Measurements from ENCODE around the gene PGS1.

PGS1 gene

GRCh38 chr17:78359997-78360370, 18.5 kb upstream of the PGS1 start, which contains the start of gene SOCS3:
Gene SOCS3, minus strand, starts transcription at chr17:78360077. Its CDS starts 982 bp downstream, at chr17:78359095.
- peak within 1 kb of the TSS; percentile 67 for H3K4me3 ChIP-seq (ENCODE audit: low read length)
- peaks cover 44% of the 10 kb centered on the region for H3K4me1 ChIP-seq (ENCODE audit: control insufficient read depth, insufficient read depth, low read length)
- peaks cover 11% of the 10 kb centered on the region for H3K36me3 ChIP-seq (ENCODE audit: control insufficient read depth, insufficient read depth, low read length)
- peaks cover 9% of the 10 kb centered on the region for H3K27me3 ChIP-seq (ENCODE audit: control insufficient read depth, insufficient read depth, low read length)
- peak within 1 kb of the TSS; percentile 79 for H3K9ac ChIP-seq (ENCODE audit: low read length)
- no peaks in the 10 kb centered on the region for H3K9me3 ChIP-seq (ENCODE audit: control insufficient read depth, low read length)

- peaks cover 38% of the 10 kb centered on the region for H3K4me1 ChIP-seq (ENCODE audit: control insufficient read depth, insufficient read depth, low read length)
- peak overlapping the region; percentile 77 for H3K9ac ChIP-seq (ENCODE audit: low read length)
Observed at GRCh38 chr17:78360371-78361224, 17.9 kb upstream of the PGS1 start.

GRCh38 chr17:78361225-78361701, 17.2 kb upstream of the PGS1 start:
- Histone ChIP-seq H3K9me3 (ENCODE audit: control insufficient read depth, low read length) (no peaks in the 10 kb centered on the region), H3K4me1 (ENCODE audit: control insufficient read depth, insufficient read depth, low read length) (peaks cover 31% of the 10 kb centered on the region), H3K36me3 (ENCODE audit: control insufficient read depth, insufficient read depth, low read length) (peaks cover 11% of the 10 kb centered on the region), H3K9ac (ENCODE audit: low read length) (peak overlapping the region; percentile 77), H3K27me3 (ENCODE audit: control insufficient read depth, insufficient read depth, low read length) (peaks cover 14% of the 10 kb centered on the region), H3K4me3 (ENCODE audit: low read length) (no peak overlapping the region)

More at GRCh38 chr17:78360371-78361224, 17.9 kb upstream of the PGS1 start:
- peak overlapping the region; percentile 67 for H3K4me3 ChIP-seq (ENCODE audit: low read length)
- peaks cover 12% of the 10 kb centered on the region for H3K27me3 ChIP-seq (ENCODE audit: control insufficient read depth, insufficient read depth, low read length)
- no peaks in the 10 kb centered on the region for H3K9me3 ChIP-seq (ENCODE audit: control insufficient read depth, low read length)
- H3K36me3 ChIP-seq (ENCODE audit: control insufficient read depth, insufficient read depth, low read length) = peaks cover 11% of the 10 kb centered on the region

GRCh38 chr17:78362232-78362631, 16.2 kb upstream of the PGS1 start:
- H3K4me1 ChIP-seq (ENCODE audit: control insufficient read depth, insufficient read depth, low read length) = peaks cover 24% of the 10 kb centered on the region
- H3K27me3 ChIP-seq (ENCODE audit: control insufficient read depth, insufficient read depth, low read length) = peaks cover 18% of the 10 kb centered on the region
- H3K4me3 ChIP-seq (ENCODE audit: low read length) = no peak overlapping the region
- H3K9me3 ChIP-seq (ENCODE audit: control insufficient read depth, low read length) = no peaks in the 10 kb centered on the region
- no peak overlapping the region for H3K9ac ChIP-seq (ENCODE audit: low read length)
- H3K36me3 ChIP-seq (ENCODE audit: control insufficient read depth, insufficient read depth, low read length) = peaks cover 11% of the 10 kb centered on the region

- Histone ChIP-seq H3K27me3 (ENCODE audit: control insufficient read depth, insufficient read depth, low read length) (peaks cover 18% of the 10 kb centered on the region), H3K4me1 (ENCODE audit: control insufficient read depth, insufficient read depth, low read length) (peaks cover 19% of the 10 kb centered on the region), H3K4me3 (ENCODE audit: low read length) (no peak overlapping the region), H3K9me3 (ENCODE audit: control insufficient read depth, low read length) (no peaks in the 10 kb centered on the region), H3K9ac (ENCODE audit: low read length) (no peak overlapping the region), H3K36me3 (ENCODE audit: control insufficient read depth, insufficient read depth, low read length) (peaks cover 8% of the 10 kb centered on the region)
Observed at GRCh38 chr17:78362671-78363070, 15.8 kb upstream of the PGS1 start.

- Histone ChIP-seq H3K4me1 (ENCODE audit: control insufficient read depth, insufficient read depth, low read length) (peaks cover 9% of the 10 kb centered on the region), H3K4me3 (ENCODE audit: low read length) (no peak overlapping the region), H3K9ac (ENCODE audit: low read length) (no peak overlapping the region), H3K9me3 (ENCODE audit: control insufficient read depth, low read length) (no peaks in the 10 kb centered on the region), H3K27me3 (ENCODE audit: control insufficient read depth, insufficient read depth, low read length) (peaks cover 18% of the 10 kb centered on the region), H3K36me3 (ENCODE audit: control insufficient read depth, insufficient read depth, low read length) (no peaks in the 10 kb centered on the region)
Observed at GRCh38 chr17:78364436-78365281, 13.8 kb upstream of the PGS1 start.

- peaks cover 18% of the 10 kb centered on the region for H3K27me3 ChIP-seq (ENCODE audit: control insufficient read depth, insufficient read depth, low read length)
- H3K4me1 ChIP-seq (ENCODE audit: control insufficient read depth, insufficient read depth, low read length) = peaks cover 5% of the 10 kb centered on the region
- H3K9me3 ChIP-seq (ENCODE audit: control insufficient read depth, low read length) = no peaks in the 10 kb centered on the region
- no peak overlapping the region for H3K9ac ChIP-seq (ENCODE audit: low read length)
- H3K4me3 ChIP-seq (ENCODE audit: low read length) = no peak overlapping the region
- H3K36me3 ChIP-seq (ENCODE audit: control insufficient read depth, insufficient read depth, low read length) = no peaks in the 10 kb centered on the region
Observed at GRCh38 chr17:78365561-78366108, 12.8 kb upstream of the PGS1 start.

GRCh38 chr17:78366109-78366848, 12.2 kb upstream of the PGS1 start:
- Histone ChIP-seq H3K36me3 (ENCODE audit: control insufficient read depth, insufficient read depth, low read length) (no peaks in the 10 kb centered on the region), H3K4me1 (ENCODE audit: control insufficient read depth, insufficient read depth, low read length) (no peaks in the 10 kb centered on the region), H3K4me3 (ENCODE audit: low read length) (no peak overlapping the region), H3K27me3 (ENCODE audit: control insufficient read depth, insufficient read depth, low read length) (peaks cover 16% of the 10 kb centered on the region), H3K9me3 (ENCODE audit: control insufficient read depth, low read length) (no peaks in the 10 kb centered on the region), H3K9ac (ENCODE audit: low read length) (no peak overlapping the region)

GRCh38 chr17:78367193-78367592, 11.3 kb upstream of the PGS1 start:
- H3K27me3 ChIP-seq (ENCODE audit: control insufficient read depth, insufficient read depth, low read length) = peaks cover 13% of the 10 kb centered on the region
- H3K4me1 ChIP-seq (ENCODE audit: control insufficient read depth, insufficient read depth, low read length) = no peaks in the 10 kb centered on the region
- no peaks in the 10 kb centered on the region for H3K36me3 ChIP-seq (ENCODE audit: control insufficient read depth, insufficient read depth, low read length)
- no peaks in the 10 kb centered on the region for H3K9me3 ChIP-seq (ENCODE audit: control insufficient read depth, low read length)
- H3K4me3 ChIP-seq (ENCODE audit: low read length) = no peak overlapping the region
- H3K9ac ChIP-seq (ENCODE audit: low read length) = no peak overlapping the region

GRCh38 chr17:78368348-78368747, 10.1 kb upstream of the PGS1 start:
- H3K4me1 ChIP-seq (ENCODE audit: control insufficient read depth, insufficient read depth, low read length) = no peaks in the 10 kb centered on the region
- H3K9ac ChIP-seq (ENCODE audit: low read length) = no peak overlapping the region
- H3K27me3 ChIP-seq (ENCODE audit: control insufficient read depth, insufficient read depth, low read length) = peaks cover 13% of the 10 kb centered on the region
- no peak overlapping the region for H3K4me3 ChIP-seq (ENCODE audit: low read length)
- H3K9me3 ChIP-seq (ENCODE audit: control insufficient read depth, low read length) = no peaks in the 10 kb centered on the region
- H3K36me3 ChIP-seq (ENCODE audit: control insufficient read depth, insufficient read depth, low read length) = no peaks in the 10 kb centered on the region

GRCh38 chr17:78368854-78369495, 9.5 kb upstream of the PGS1 start:
- no peaks in the 10 kb centered on the region for H3K9me3 ChIP-seq (ENCODE audit: control insufficient read depth, low read length)
- no peak overlapping the region for H3K9ac ChIP-seq (ENCODE audit: low read length)
- peaks cover 13% of the 10 kb centered on the region for H3K27me3 ChIP-seq (ENCODE audit: control insufficient read depth, insufficient read depth, low read length)
- no peak overlapping the region for H3K4me3 ChIP-seq (ENCODE audit: low read length)
- H3K4me1 ChIP-seq (ENCODE audit: control insufficient read depth, insufficient read depth, low read length) = no peaks in the 10 kb centered on the region
- H3K36me3 ChIP-seq (ENCODE audit: control insufficient read depth, insufficient read depth, low read length) = no peaks in the 10 kb centered on the region

Measured in mucosa of stomach (tissue), 1 donor.